HL-60/S4 treated with phorbol 12-myristate 13-acetate at 8.2 ng/mL for 4 days and 3 days (cell line): ENCODE measurements around the gene CAMK2A.

Experiments used
- in situ Hi-C: fragments of 300-500 bp; cut with MboI; formaldehyde crosslinking; loops from 2 replicates; pipeline ENCODE4 v1.15.0; 2022; ENCODE audit warnings: low sequenced_read_pairs

CAMK2A gene

DNA sequence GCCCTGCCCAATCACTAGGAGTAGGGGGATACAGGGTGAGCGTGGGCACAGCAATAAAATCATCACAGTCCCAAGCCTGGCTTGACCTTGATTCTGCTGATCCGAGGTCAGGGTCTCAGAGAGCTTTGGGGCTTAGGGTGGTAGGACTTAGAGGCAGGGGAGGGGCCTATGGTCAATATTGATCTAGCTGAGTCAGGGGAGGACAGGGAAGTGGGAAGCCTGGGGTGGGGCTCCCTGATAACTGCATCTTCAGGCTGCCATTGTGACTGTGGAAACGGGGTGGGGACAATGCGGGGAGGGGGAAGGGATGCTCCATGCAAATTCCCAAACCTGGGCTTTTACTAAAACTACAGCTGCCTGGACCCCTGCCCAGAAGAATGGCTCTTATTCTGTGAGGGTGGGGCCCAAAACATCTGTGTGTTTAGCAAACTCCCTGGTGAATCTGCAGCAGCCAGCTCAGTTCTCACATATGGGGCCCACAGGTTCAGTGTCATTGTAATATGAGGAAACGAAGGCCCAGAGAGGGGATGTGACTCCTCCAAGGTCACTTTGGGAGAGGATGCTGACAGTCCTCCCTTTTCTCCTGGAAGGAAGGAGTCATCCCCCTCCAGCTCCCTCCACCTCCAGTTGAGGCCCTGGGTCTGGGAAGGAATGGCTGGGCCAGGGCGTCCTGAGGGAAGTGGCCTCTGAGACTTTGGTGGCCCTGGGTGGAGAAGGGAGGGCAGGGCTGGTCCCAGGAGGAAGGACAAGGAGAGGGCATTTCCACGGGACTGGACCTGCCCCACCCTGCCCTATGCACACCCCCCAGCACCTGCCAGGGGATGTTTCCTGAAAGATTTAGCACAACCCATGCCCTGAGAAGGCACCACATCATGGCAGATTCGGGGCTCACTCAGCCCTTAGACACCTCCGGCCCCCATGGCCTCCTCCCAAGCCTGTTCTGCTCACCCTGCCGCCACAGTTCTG lies 73.3 kb downstream of the CAMK2A start:
- in situ Hi-C loops = loop anchor here (25.0 kb wide), 1 partner anchor 179 kb away; no protein-coding TSS in a partner anchor

DNA sequence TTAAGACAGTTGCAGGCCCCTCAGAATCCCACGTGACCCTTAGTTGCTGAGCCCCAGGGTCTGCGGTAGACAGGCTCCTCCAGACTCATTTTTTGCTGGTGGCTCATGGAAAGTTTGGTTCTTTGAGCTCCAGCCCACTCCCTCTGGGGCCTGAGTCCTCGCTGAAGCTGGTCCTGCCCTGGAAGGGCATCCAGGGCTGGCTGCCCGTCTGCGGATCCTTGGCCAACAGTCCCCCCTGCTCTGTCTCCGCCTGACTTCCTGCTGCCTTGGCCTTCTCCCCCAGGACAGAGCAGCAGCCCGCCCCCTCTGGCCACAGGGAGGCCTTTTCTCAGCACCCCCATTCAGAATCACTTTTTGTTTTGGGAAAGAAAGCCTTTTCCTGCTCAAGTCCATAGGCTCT lies 75.3 kb downstream of the CAMK2A start:
- in situ Hi-C loops = loop anchor here (25.0 kb wide), 1 partner anchor 177 kb away; no protein-coding TSS in a partner anchor

DNA sequence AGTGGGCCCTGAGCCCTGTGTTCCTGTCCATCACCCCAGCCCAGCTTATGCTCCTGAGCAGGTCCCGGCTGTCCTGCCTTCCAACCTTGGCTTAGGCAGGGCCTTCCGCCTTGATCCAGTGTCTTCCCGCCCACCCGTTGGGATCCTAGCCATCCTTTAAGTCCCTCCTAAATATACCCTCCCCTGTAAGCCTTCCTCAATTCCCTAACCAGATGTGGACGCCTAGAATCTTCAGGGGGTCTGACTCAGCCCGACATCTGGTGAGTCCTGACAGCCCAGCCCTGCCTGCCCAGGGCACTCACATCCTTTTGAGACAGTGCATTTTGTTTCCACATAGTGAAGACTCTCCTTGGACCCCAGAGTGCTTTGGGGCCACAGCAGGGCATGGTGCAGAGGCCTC lies 76.0 kb downstream of the CAMK2A start:
- in situ Hi-C loops = loop anchor here (25.0 kb wide), 1 partner anchor 176 kb away; no protein-coding TSS in a partner anchor

DNA sequence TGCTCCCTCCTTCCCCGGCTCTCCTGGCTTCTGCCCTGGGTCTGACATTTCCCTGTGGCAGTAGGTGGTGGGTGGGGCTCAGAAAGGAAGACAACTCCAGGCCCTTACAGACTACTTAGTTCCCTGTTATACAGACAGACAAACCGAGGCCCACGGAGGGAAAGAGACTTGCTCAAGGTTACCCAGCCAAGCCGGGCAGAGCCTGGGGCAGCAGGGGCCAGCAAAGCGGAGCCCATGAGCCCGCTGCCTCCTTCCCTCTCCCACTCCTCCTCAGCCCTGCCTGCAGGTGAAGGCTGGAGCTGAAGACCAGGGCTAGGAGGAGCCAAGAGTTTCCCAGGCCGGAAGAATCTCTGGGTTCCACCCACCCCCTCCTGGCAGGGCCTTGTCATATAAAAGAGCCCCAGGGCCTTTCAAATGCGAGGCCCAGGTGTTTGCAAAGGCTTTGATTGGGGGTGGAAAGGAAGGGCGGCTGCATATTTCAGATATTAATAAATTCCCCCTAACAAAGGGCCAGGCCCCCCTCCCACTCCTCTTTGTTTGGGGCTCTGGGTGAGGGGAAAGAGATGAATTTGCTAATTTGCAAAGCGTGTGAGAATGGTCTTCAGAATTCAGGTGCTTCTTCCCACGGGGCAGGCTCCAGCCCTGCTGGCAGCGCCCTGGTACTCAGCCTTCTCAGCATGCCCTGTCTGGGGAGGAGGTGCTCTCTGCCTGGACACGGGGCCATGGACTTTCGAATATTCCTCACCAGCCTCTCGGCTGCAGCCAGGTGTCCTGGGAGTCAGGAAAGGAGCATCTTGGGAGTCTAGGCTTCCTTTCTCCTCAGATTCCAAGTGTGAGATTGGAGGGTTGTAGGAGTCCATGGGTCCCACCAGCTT lies 78.2 kb downstream of the CAMK2A start:
- in situ Hi-C loops = loop anchor here (25.0 kb wide), 1 partner anchor 174 kb away; no protein-coding TSS in a partner anchor

DNA sequence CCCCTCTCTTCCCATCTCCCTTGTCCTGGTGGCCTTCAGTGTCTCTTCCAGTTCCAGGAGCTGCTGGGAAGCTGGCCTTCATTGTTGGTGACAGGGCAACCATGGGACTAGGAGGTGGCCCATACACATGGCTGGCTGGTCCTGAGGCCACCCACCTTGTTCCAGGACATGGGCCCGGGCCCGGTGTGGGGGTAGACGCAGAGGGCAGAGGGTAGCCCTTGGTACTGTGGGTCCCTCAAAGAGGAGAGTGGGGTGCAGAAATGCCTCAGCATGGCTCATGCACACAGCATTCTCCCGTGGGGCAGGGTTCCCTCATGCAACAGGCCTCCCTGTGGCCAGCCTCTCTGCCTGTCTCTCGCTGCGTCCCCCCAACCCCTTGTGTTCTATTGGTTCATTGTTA lies 78.9 kb downstream of the CAMK2A start:
- in situ Hi-C loops = loop anchor here (25.0 kb wide), 1 partner anchor 173 kb away; no protein-coding TSS in a partner anchor

DNA sequence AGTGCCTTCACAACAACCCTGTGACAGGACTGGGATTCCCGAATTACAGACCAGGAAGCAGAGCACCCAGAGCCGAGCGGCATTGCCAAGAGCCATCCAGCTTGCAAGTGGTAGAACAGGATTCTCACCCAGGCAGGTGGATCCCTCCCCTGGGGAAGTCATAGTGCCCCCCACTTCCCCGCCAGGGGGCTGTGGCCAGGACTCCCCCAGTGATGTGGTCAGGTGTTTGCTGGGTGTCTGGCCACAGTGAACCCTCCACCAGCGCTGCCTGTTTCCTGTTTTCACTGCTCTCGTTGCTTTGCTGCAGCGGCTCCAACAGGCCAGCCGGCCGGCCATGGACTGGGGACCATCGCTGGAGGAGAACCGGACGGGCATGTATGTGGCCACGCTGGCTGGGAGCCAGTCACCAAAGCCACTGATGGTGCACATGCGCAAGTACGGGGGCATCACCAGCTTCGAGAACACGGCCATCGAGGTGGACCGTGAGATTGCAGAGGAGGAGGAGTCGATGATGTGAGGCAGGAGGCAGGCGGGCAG lies 80.4 kb downstream of the CAMK2A start:
- in situ Hi-C loops = loop anchor here (25.0 kb wide), 1 partner anchor 172 kb away; no protein-coding TSS in a partner anchor

DNA sequence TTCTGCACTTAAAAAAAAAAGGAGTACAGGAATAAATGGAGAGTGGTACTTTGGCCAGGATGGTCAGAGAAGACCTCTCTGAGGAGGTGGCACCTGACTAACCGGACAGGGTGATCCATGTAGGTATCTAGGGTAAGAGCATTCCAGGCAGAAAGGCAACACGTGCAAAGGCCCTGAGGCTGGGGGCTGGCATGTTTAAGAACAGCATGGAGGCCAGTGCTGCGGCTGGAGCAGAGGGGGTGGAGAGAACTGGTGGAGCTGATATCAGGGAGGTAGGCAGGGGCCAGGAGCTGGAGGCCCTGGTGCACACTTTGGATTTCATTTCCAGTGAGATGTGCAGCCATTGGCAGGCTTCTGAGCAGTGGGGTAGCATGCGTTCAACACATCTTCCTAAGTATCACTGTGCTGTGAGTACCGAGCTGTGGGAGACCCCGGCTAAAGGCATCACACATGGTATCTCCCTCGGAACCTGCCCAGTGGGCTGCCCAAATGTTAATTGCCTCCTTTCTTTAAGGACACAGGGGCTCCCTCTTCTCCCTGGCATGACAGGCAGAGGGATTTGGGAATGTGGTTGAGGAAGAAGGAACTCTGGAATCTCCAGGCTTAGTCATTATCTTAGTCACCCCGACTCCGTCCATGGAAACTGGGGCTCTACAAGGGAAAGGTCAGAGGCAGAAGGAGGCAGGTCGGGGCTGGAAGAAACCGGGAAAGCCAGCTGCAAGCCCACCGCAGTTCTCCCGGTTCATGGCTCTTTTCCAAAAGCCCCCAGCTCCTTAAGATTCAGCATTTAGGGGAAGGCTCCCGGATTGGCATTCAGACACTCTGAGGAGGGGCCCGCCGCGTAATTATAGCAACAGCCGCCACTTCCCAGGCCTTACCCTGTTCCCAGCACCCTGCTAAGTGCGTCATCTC lies 81.1 kb downstream of the CAMK2A start:
- in situ Hi-C loops = loop anchor here (25.0 kb wide), 1 partner anchor 171 kb away; no protein-coding TSS in a partner anchor

DNA sequence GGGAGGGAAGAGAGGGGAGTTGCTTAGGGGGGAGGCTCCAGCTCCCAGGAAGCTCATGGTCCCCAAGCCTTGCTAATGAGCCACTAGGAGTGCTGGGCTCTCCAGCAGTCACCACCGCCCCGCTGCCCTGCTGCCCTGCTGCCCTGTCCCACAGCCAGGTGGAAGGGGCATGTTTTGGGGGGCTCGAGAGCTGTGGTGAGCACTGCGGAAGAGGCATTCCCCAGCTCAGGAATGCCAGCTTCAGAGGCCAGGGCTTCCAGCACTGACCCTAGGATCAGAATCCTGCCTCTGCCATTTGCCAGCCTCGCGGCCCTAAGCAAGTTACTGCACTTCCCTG lies 82.8 kb downstream of the CAMK2A start:
- in situ Hi-C loops = loop anchor here (25.0 kb wide), 1 partner anchor 169 kb away; no protein-coding TSS in a partner anchor

DNA sequence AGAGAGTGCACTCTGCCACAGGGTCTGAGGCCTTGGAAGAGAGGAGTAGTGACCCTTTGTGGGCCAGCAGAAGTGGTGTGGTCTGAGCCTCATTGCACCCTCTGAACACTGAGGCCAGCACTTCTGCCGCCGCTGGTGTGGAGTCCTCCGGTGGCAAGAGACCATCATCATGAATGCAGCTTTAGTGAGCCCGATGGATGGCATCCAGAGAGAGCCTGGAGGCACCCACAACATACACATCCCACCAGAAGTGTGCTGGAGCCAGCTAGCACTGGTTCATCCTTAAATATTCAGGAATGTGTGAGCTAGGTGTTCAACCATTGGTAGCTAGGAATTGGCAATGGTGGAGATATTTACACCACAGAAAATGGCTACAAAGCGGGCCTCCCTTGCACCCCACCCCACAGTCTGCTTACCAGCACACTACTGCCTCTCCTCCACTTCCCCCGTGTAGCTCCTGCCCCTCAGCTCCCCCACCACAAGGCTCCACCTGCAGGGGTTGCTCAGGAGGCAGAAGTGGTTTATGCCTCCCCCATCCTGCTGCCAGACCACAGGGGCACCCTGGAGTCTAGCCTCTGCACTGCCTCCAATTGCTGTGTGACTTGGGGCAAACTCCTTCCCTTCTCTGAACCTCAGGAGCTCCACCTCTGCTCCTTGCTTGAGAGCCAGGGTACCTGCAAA lies 83.3 kb downstream of the CAMK2A start:
- in situ Hi-C loops = loop anchor here (25.0 kb wide), 1 partner anchor 169 kb away; no protein-coding TSS in a partner anchor

DNA sequence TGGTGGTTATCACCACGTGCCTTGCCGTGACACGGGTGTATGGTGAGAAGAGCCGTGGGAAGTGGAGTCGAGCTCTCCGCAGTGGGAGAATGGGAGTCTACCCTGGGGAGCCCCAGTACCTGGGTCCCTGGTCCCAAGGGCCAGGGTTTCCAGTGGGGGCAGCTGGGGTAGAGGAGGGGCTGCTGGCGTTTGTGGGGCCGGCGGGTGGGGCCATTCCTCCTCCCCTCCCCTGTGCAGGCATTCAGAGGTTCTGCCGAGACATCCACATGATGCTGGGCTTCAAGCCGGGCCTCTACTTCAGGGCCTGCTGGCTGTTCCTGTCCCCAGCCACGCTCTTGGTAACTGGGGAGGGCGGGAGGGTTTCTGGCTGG lies 85.0 kb downstream of the CAMK2A start:
- in situ Hi-C loops = loop anchor here (25.0 kb wide), 1 partner anchor 167 kb away; no protein-coding TSS in a partner anchor

DNA sequence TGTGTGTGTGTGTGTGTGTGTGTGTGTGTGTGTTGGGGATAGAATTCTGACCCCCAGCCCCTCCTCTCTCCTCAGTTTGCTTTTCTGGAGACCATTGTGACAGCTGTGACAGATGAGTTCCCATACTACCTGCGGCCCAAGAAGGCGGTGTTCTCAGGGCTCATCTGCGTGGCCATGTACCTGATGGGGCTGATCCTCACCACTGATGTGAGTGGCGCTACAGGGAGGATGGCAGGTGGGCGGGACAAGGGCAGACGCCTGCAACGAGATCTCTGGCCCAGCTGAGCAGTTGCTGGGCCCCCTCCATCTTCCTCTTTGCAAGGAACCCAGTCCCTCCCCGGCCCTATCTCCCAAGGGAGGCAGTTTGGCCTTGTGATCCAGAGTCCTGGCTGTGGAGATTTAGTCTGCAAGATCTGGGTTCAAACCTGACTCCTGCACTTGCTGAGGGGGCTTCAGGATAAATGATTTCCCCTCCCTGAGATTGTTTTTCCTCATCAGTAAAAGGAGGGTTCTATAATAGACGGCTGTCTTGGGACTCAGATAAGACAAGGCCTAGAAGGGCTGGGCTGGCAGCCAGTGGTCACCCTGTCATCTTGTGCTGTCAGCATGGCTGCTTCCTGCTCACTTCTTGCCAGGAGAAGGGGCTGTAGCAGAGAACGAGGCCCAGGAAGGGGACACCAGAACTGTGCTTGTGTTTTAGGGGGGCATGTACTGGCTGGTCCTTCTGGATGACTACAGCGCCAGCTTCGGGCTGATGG lies 85.6 kb downstream of the CAMK2A start:
- in situ Hi-C loops = loop anchor here (25.0 kb wide), 1 partner anchor 167 kb away; no protein-coding TSS in a partner anchor

DNA sequence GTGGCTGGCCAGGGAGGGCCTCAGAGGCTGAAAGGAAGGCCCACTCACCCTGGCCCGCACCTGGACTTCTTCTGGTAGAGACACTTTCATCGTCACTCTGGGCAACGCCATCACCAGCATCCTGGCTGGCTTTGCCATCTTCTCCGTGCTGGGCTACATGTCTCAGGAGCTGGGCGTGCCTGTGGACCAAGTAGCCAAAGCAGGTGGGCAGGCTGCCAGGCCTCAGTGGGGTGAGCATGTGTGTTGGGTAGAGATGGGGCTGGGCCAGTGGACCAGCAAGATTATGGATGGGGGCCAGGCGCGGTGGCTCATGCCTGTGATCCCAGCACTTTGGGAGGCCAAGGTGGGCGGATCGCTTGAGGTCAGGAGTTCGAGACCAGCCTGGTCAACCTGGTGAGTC lies 87.1 kb downstream of the CAMK2A start:
- in situ Hi-C loops = loop anchor here (25.0 kb wide), 1 partner anchor 165 kb away; no protein-coding TSS in a partner anchor

DNA sequence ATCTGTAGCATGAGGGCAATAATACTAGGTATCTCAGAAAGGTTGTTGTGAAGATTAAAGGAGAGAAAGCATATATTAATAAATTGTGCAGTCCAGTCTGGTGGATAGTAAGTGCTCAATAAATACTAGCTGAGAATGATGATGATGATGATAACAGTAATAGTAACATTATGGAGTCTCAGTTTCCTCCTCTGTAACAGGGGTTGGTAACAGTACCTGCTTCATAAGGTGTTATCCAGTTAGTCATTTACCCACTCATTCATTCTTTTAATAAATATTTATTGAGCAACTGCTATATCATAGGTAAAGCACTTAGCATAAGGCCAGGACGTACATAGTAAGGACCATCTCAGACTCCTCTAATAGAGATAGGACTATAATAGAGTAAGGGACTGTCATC lies 92.1 kb downstream of the CAMK2A start:
- in situ Hi-C loops = no loop called here

DNA sequence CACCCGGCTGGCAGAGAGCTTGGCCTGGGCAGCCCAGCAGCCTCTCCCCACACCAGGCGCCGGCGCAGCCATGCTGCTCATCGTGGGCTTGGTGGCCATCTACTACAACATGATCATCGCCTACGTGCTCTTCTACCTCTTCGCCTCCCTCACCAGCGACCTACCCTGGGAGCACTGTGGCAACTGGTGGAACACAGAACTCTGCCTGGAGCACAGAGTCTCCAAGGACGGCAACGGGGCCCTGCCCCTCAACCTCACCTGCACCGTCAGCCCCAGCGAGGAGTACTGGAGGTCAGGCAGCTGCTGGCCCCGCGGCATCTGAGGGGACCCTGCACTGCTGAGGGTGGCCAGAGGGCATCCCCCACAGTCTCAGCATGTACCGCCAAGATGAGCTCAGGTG lies 92.6 kb downstream of the CAMK2A start:
- in situ Hi-C loops = no loop called here

DNA sequence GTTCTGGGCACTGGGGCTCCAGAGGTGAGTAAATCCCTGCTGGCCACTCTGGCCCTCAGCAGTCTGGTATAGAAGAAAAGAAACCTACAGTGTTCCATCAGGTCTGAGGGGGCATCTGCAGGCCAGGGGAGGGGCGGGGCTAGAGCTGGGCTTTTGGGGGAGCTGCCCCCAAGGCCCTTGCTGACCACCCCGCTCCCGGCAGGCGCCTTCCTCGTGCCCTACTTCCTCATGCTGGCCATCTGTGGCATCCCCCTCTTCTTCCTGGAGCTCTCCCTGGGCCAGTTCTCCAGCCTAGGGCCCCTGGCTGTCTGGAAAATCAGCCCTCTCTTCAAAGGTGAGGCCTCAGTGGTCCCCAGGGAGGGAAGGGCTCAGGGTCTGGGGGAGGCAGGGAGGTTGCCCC lies 93.1 kb downstream of the CAMK2A start:
- in situ Hi-C loops = no loop called here

DNA sequence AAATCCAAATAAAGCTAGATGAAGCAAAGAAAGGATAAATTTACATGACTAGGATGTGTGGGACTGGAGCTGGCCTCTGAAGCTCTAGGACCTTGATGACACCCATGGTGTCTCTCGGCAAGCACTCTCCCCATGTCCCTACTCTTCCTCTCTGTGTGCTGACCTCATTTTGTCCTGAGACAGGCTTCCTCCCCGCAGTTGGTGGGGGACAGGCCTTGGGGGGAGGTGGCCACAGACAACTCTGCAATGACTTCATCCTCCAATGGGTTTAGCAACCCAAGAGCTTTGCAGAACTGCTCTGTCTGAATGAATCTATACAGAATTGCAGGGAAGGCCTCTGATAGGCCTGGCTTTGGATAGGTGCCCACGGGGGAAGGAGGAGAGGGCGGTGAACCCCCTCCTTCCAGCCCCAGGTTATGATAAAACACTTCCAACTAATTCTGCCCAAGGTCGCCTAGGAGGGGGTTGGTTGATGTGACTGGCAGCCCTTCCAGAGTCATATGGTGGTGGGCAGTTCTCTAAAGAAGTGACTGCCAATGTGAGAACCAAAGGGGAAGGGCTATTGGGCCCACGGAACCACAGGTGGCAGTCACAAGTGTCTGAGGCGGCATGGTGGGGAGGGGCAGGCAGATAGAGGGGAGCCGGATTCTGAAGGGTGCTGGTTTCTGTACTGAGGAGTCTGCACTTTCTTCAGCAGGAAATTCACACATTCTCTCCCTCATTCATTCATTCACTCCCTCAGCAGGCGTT lies 93.7 kb downstream of the CAMK2A start:
- in situ Hi-C loops = no loop called here

DNA sequence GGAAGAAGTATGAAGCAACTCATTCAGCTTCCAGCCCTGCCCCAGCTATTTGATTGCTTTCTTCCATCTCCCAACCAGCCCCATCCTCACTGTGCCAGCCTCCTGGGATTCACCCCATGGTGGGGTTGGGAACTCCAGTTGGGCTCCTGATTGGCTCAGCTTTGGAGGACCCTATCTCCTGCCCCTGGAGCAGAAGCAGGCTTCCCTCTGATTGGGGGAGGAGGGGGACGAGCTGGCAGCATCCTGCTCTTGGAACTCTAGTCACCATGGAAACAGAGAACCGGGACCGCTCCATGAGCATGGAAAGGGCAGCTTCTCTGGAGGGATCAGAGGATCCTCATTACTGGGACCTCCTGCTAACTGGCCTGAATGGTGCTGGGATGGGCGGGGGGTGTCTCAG lies 97.1 kb downstream of the CAMK2A start:
- in situ Hi-C loops = no loop called here

DNA sequence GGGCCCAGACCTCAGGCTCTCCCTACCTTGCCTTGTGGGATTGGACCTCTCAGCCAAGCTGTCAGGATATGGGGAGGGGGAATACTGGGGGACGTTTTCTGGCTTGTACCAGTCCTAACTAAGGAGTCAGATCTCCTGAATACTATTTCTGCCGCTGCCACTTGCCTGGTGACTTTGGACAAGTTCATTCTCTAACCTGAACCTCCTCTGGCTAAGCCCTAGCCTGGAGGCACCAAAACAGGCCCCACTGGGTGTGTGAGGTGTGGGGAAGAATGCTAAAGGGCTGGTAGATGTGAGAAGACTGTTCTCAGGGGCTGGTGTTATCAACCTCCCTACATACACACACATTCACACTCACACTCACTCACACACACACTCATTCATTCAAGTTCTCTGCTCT lies 98.6 kb downstream of the CAMK2A start:
- in situ Hi-C loops = no loop called here
